Measurements from ENCODE around the gene COL19A1. TPM values are rescaled to one million over a fixed set of nuclear protein-coding genes. Genes with fewer than 3 reads are reported as not detected.

Gene COL19A1
- total RNA-seq, 2 donors from 2014 or later = 1.4 to 1.5 TPM

GRCh38 chr6:70145178-70145577 is 278.8 kb downstream of the COL19A1 start:
- Mint-ChIP-seq H3K27me3 (ENCODE audit: insufficient read depth) (no peaks in the 10 kb centered on the region), H3K27ac (no peak overlapping the region)
- 89% methylated on average over 2 of the region's 2 CpGs; no CpG with 5 or more reads in 1 of the 2 experiments for WGBS, 2 experiments (ENCODE audit: insufficient coverage in 1 of 2, insufficient read length in 1 of 2)

GRCh38 chr6:70149209-70149788 is 282.9 kb downstream of the COL19A1 start:
- Histone ChIP-seq H3K9ac (ENCODE audit: extremely low read depth, low read length, poor library complexity, severe bottlenecking) (no peak overlapping the region), H3K4me1 (ENCODE audit: control insufficient read depth, insufficient read depth, low read length) (peaks cover 3% of the 10 kb centered on the region), H3K4me3 (ENCODE audit: low read length) (no peak overlapping the region), H3K36me3 (ENCODE audit: control insufficient read depth, insufficient read depth, low read length) (no peaks in the 10 kb centered on the region), H3K9me3 (ENCODE audit: control insufficient read depth, low read length) (no peaks in the 10 kb centered on the region), H3K27me3 (ENCODE audit: control insufficient read depth, insufficient read depth, low read length, poor library complexity, severe bottlenecking) (no peaks in the 10 kb centered on the region), H3K27ac (ENCODE audit: low read depth, low read length) (no peak overlapping the region)
- no peak for DNase-seq
- H3K27me3 Mint-ChIP-seq (ENCODE audit: insufficient read depth) = no peaks in the 10 kb centered on the region
- no peak overlapping the region for H3K4me3 Mint-ChIP-seq
- no peak overlapping the region for H3K27ac Mint-ChIP-seq
- 93 to 100% methylated on average over 4 to 6 of the region's 6 CpGs for WGBS, 2 experiments (ENCODE audit: insufficient coverage in 1 of 2, insufficient read length in 1 of 2)
- no peaks in the 10 kb centered on the region for H3K4me1 Mint-ChIP-seq
- H3K36me3 Mint-ChIP-seq (ENCODE audit: low read depth) = no peaks in the 10 kb centered on the region
- H3K9me3 Mint-ChIP-seq = no peaks in the 10 kb centered on the region
- TF ChIP-seq CTCF (conservative IDR thresholded peaks at IDR 0.05) = no peak

More at GRCh38 chr6:70145178-70145577, 278.8 kb downstream of the COL19A1 start:
- no peaks in the 10 kb centered on the region for H3K36me3 ChIP-seq (ENCODE audit: control insufficient read depth, insufficient read depth, low read length)
- H3K4me1 Mint-ChIP-seq = no peaks in the 10 kb centered on the region
- H3K4me3 Mint-ChIP-seq = no peak overlapping the region
- H3K4me1 ChIP-seq (ENCODE audit: control insufficient read depth, insufficient read depth, low read length) = peaks cover 3% of the 10 kb centered on the region
- DNase-seq = no peak
- H3K36me3 Mint-ChIP-seq (ENCODE audit: low read depth) = no peaks in the 10 kb centered on the region
- TF ChIP-seq CTCF (conservative IDR thresholded peaks at IDR 0.05) = no peak
- H3K27ac ChIP-seq (ENCODE audit: low read depth, low read length) = no peak overlapping the region
- no peak overlapping the region for H3K4me3 ChIP-seq (ENCODE audit: low read length)
- no peaks in the 10 kb centered on the region for H3K27me3 ChIP-seq (ENCODE audit: control insufficient read depth, insufficient read depth, low read length, poor library complexity, severe bottlenecking)
- H3K9me3 ChIP-seq (ENCODE audit: control insufficient read depth, low read length) = no peaks in the 10 kb centered on the region
- H3K9ac ChIP-seq (ENCODE audit: extremely low read depth, low read length, poor library complexity, severe bottlenecking) = no peak overlapping the region
- H3K9me3 Mint-ChIP-seq = no peaks in the 10 kb centered on the region

- WGBS, 2 experiments (ENCODE audit: insufficient coverage in 1 of 2, insufficient read length in 1 of 2) = 81 to 90% methylated on average over 3 to 4 of the region's 4 CpGs
- H3K36me3 Mint-ChIP-seq (ENCODE audit: low read depth) = no peaks in the 10 kb centered on the region
- TF ChIP-seq CTCF (conservative IDR thresholded peaks at IDR 0.05) = no peak
- Histone ChIP-seq H3K36me3 (ENCODE audit: control insufficient read depth, insufficient read depth, low read length) (no peaks in the 10 kb centered on the region), H3K4me1 (ENCODE audit: control insufficient read depth, insufficient read depth, low read length) (peaks cover 3% of the 10 kb centered on the region), H3K4me3 (ENCODE audit: low read length) (no peak overlapping the region), H3K27me3 (ENCODE audit: control insufficient read depth, insufficient read depth, low read length, poor library complexity, severe bottlenecking) (no peaks in the 10 kb centered on the region), H3K27ac (ENCODE audit: low read depth, low read length) (no peak overlapping the region), H3K9ac (ENCODE audit: extremely low read depth, low read length, poor library complexity, severe bottlenecking) (no peak overlapping the region), H3K9me3 (ENCODE audit: control insufficient read depth, low read length) (no peaks in the 10 kb centered on the region)
- no peaks in the 10 kb centered on the region for H3K9me3 Mint-ChIP-seq
- no peak overlapping the region for H3K27ac Mint-ChIP-seq
- H3K4me3 Mint-ChIP-seq = no peak overlapping the region
- no peak for DNase-seq
- H3K27me3 Mint-ChIP-seq (ENCODE audit: insufficient read depth) = no peaks in the 10 kb centered on the region
- H3K4me1 Mint-ChIP-seq = no peaks in the 10 kb centered on the region
Measured at GRCh38 chr6:70150521-70150920, 284.2 kb downstream of the COL19A1 start.
